Breast epithelium (tissue), 3 donors: Measurements from ENCODE around the gene ALDH16A1.

ENCODE experiments used
- POLR2A ChIP-seq: fragments of 450-650 bp; IDR thresholded peaks from one replicate; pipeline ENCODE4 v1.6.1; 2016; ENCODE audit warnings: antibody characterized with exemption, mild to moderate bottlenecking, moderate library complexity
- POLR2AphosphoS5 ChIP-seq, 3 donors: sonication (generic); formaldehyde crosslinking; IDR thresholded peaks; one replicate each; pipeline ENCODE4 v1.6.1; 2017; ENCODE audit warnings: antibody characterized with exemption in 3 of 3
- TF ChIP-seq, protein P1 (sequence below), 3 donors: fragments of 450-650 bp; IDR thresholded peaks; one replicate each; pipeline ENCODE4 v1.5.1; 2016 to 2017; ENCODE audit warnings: antibody characterized with exemption in 3 of 3, mild to moderate bottlenecking in 3 of 3, moderate library complexity in 3 of 3

GRCh38 chr19:49450405-49450804, 2.6 kb upstream of the ALDH16A1 start:
- TF ChIP-seq, protein P1, sequence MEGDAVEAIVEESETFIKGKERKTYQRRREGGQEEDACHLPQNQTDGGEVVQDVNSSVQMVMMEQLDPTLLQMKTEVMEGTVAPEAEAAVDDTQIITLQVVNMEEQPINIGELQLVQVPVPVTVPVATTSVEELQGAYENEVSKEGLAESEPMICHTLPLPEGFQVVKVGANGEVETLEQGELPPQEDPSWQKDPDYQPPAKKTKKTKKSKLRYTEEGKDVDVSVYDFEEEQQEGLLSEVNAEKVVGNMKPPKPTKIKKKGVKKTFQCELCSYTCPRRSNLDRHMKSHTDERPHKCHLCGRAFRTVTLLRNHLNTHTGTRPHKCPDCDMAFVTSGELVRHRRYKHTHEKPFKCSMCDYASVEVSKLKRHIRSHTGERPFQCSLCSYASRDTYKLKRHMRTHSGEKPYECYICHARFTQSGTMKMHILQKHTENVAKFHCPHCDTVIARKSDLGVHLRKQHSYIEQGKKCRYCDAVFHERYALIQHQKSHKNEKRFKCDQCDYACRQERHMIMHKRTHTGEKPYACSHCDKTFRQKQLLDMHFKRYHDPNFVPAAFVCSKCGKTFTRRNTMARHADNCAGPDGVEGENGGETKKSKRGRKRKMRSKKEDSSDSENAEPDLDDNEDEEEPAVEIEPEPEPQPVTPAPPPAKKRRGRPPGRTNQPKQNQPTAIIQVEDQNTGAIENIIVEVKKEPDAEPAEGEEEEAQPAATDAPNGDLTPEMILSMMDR (IDR thresholded peaks at IDR 0.05) = no peak
- TF ChIP-seq POLR2A (no peak), POLR2AphosphoS5 (IDR thresholded peaks at IDR 0.05) (no peak)
